HepG2 (cell line): Measurements from ENCODE around the gene ARAP3. TPM values are rescaled to one million over a fixed set of nuclear protein-coding genes. Genes with fewer than 3 reads are reported as not detected.

Experiments used
- BCL6 ChIP-seq: IDR thresholded peaks from 2 replicates; pipeline ENCODE4 v1.6.1; 2016; ENCODE audit warnings: missing genetic modification reagents, missing compliant biosample characterization
- MIER3 ChIP-seq: IDR thresholded peaks from 2 replicates; pipeline ENCODE4 v1.6.1; 2016; ENCODE audit warnings: missing compliant biosample characterization, borderline replicate concordance
- TEAD2 ChIP-seq: sonication (generic); formaldehyde crosslinking; IDR thresholded peaks from 2 replicates; pipeline ENCODE4 v1.9.0; 2021; ENCODE audit warnings: missing genetic modification reagents
- TGIF2 ChIP-seq: IDR thresholded peaks from 2 replicates; pipeline ENCODE4 v1.6.1; 2016; ENCODE audit warnings: control low read depth, missing compliant biosample characterization
- ZNF263 ChIP-seq: sonication (generic); formaldehyde crosslinking; IDR thresholded peaks from 2 replicates; pipeline ENCODE4 v1.4.0; 2020; ENCODE audit warnings: missing genetic modification reagents
- polyA plus RNA-seq, 8 experiments: library from polyadenylated mRNA; depleted of rRNA in 3 of 8; stranded (reverse) in 7 of 8; unstranded in 1 of 8; fragments of >200 nt; fragmentation: Illumina TruSeq in 4 of 8; extraction: Trizol in 4 of 8; gene quantifications; 2 replicates each; pipeline versions ENCODE4 v1.2.1 to v1.2.3, GENCODE V29; 2011 to 2016; ENCODE audit warnings: low read depth in 4 of 8, missing spikeins in 1 of 8, mixed read lengths in 1 of 8; ENCODE audit not compliant: insufficient read depth in 1 of 8
- total RNA-seq, 5 experiments: library from RNA; depleted of rRNA; stranded (reverse); fragments of >200 nt; fragmentation: Illumina TruSeq; extraction: Trizol; gene quantifications; 2 replicates each; pipeline ENCODE4 v1.2.3, GENCODE V29; 2016; ENCODE audit warnings: low read depth in 1 of 5
- TF ChIP-seq, protein P1 (sequence below): IDR thresholded peaks from 2 replicates; pipeline ENCODE4 v1.6.1; 2016; ENCODE audit warnings: low read depth
- TF ChIP-seq, protein P2 (sequence below): sonication (generic); formaldehyde crosslinking; IDR thresholded peaks from 2 replicates; pipeline ENCODE4 v1.4.0; 2020; ENCODE audit warnings: missing genetic modification reagents
- TF ChIP-seq, protein P3 (sequence below): sonication (generic); formaldehyde crosslinking; IDR thresholded peaks from 2 replicates; pipeline ENCODE4 v1.8.1; 2023; ENCODE audit warnings: mild to moderate bottlenecking, missing genetic modification reagents, borderline replicate concordance
- TF ChIP-seq, protein P4 (sequence below): sonication (generic); formaldehyde crosslinking; IDR thresholded peaks from 2 replicates; pipeline ENCODE4 v1.5.1; 2020; ENCODE audit warnings: missing genetic modification reagents, mild to moderate bottlenecking, borderline replicate concordance
- TF ChIP-seq, protein P5 (sequence below), 2 experiments: sonication (generic) in 1 of 2; formaldehyde crosslinking in 1 of 2; IDR thresholded peaks; 2 replicates each; pipeline versions ENCODE4 v1.6.1 to v1.9.0; 2014 to 2022; ENCODE audit warnings: antibody characterized with exemption in 1 of 2, borderline replicate concordance in 1 of 2, inconsistent platforms in 1 of 2, low read depth in 1 of 2, missing genetic modification reagents in 1 of 2
- TF ChIP-seq, protein P6 (sequence below): sonication (generic); formaldehyde crosslinking; IDR thresholded peaks from 2 replicates; pipeline ENCODE4 v1.5.1; 2020; ENCODE audit warnings: missing genetic modification reagents, mild to moderate bottlenecking, borderline replicate concordance

ARAP3 gene
- total and polyA plus RNA-seq, 2 of the 13 experiments (the other 11 are each of a cell fraction or from before 2014, with no cell fraction given), result 0.25 TPM; not detected in 1

DNA sequence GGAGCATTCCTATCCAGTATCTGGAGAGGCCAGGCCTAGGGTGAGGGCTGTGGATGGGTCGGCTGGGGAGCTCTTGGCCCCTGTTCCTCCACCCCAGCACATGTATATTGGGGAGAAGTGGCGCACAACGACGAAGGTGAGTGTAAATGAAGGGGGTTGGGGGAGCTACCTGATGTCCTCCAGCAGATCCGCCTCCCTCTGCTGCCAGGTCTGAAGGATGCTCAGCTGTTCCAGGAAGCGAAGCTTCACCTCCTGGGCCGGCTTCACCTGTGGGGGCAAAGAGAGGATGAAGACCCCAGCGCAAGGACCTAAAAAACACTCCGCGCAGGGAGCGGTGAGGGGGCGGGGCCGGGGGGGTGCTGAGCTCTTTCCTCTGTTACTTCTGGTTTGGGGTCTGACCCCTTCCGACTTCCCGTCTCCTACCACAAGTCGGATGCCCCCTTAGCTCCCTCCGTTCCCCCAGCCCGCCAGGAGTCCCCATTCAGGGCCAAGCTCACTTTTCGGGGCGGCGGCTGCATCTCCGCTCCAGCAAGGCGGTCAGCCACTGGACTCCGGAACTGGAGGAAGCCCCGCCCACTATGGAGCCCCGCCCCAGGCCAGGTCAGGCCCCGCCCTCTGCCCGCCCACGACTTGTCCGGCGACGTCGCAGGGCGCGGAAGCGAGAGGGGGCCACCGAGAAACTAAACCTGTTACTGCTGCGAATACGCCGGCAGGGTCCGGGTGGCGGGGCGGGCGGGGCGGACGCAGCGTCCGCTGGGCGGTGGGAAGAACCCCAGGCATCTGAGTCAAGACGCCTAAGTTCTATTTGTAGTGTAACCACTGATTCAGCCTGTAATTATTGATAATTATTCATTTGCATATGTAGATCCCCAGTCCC lies 30.9 kb downstream of the ARAP3 start, which contains the start of gene FCHSD1 (continued):
- TF ChIP-seq, protein P1, sequence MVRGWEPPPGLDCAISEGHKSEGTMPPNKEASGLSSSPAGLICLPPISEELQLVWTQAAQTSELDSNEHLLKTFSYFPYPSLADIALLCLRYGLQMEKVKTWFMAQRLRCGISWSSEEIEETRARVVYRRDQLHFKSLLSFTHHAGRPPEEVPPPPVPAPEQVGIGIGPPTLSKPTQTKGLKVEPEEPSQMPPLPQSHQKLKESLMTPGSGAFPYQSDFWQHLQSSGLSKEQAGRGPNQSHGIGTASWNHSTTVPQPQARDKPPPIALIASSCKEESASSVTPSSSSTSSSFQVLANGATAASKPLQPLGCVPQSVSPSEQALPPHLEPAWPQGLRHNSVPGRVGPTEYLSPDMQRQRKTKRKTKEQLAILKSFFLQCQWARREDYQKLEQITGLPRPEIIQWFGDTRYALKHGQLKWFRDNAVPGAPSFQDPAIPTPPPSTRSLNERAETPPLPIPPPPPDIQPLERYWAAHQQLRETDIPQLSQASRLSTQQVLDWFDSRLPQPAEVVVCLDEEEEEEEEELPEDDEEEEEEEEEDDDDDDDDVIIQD (CRISPR knock-in tag), result no peak
- TF ChIP-seq TEAD2 (CRISPR knock-in tag), result no peak
- TF ChIP-seq, protein P2, sequence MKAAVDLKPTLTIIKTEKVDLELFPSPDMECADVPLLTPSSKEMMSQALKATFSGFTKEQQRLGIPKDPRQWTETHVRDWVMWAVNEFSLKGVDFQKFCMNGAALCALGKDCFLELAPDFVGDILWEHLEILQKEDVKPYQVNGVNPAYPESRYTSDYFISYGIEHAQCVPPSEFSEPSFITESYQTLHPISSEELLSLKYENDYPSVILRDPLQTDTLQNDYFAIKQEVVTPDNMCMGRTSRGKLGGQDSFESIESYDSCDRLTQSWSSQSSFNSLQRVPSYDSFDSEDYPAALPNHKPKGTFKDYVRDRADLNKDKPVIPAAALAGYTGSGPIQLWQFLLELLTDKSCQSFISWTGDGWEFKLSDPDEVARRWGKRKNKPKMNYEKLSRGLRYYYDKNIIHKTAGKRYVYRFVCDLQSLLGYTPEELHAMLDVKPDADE, result no peak
- TF ChIP-seq, protein P3, sequence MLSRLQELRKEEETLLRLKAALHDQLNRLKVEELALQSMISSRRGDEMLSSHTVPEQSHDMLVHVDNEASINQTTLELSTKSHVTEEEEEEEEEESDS (CRISPR knock-in tag), result no peak
- no peak; the same call in 1 of the 2 replicates for TF ChIP-seq BCL6
- no peak for TF ChIP-seq ZNF263 (CRISPR knock-in tag)
- TF ChIP-seq, protein P4, sequence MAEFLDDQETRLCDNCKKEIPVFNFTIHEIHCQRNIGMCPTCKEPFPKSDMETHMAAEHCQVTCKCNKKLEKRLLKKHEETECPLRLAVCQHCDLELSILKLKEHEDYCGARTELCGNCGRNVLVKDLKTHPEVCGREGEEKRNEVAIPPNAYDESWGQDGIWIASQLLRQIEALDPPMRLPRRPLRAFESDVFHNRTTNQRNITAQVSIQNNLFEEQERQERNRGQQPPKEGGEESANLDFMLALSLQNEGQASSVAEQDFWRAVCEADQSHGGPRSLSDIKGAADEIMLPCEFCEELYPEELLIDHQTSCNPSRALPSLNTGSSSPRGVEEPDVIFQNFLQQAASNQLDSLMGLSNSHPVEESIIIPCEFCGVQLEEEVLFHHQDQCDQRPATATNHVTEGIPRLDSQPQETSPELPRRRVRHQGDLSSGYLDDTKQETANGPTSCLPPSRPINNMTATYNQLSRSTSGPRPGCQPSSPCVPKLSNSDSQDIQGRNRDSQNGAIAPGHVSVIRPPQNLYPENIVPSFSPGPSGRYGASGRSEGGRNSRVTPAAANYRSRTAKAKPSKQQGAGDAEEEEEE, result no peak
- TF ChIP-seq, protein P5, sequence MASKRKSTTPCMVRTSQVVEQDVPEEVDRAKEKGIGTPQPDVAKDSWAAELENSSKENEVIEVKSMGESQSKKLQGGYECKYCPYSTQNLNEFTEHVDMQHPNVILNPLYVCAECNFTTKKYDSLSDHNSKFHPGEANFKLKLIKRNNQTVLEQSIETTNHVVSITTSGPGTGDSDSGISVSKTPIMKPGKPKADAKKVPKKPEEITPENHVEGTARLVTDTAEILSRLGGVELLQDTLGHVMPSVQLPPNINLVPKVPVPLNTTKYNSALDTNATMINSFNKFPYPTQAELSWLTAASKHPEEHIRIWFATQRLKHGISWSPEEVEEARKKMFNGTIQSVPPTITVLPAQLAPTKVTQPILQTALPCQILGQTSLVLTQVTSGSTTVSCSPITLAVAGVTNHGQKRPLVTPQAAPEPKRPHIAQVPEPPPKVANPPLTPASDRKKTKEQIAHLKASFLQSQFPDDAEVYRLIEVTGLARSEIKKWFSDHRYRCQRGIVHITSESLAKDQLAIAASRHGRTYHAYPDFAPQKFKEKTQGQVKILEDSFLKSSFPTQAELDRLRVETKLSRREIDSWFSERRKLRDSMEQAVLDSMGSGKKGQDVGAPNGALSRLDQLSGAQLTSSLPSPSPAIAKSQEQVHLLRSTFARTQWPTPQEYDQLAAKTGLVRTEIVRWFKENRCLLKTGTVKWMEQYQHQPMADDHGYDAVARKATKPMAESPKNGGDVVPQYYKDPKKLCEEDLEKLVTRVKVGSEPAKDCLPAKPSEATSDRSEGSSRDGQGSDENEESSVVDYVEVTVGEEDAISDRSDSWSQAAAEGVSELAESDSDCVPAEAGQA (IDR thresholded peaks at IDR 0.05; ENCODE audit: low read depth), result no peak
- TF ChIP-seq, protein P5 (CRISPR knock-in tag; IDR thresholded peaks at IDR 0.05; ENCODE audit: borderline replicate concordance), result no peak
- TF ChIP-seq MIER3 (CRISPR knock-in tag), result no peak
- TF ChIP-seq TGIF2 (CRISPR knock-in tag), result no peak
- TF ChIP-seq, protein P6, sequence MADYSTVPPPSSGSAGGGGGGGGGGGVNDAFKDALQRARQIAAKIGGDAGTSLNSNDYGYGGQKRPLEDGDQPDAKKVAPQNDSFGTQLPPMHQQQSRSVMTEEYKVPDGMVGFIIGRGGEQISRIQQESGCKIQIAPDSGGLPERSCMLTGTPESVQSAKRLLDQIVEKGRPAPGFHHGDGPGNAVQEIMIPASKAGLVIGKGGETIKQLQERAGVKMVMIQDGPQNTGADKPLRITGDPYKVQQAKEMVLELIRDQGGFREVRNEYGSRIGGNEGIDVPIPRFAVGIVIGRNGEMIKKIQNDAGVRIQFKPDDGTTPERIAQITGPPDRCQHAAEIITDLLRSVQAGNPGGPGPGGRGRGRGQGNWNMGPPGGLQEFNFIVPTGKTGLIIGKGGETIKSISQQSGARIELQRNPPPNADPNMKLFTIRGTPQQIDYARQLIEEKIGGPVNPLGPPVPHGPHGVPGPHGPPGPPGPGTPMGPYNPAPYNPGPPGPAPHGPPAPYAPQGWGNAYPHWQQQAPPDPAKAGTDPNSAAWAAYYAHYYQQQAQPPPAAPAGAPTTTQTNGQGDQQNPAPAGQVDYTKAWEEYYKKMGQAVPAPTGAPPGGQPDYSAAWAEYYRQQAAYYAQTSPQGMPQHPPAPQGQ (CRISPR knock-in tag), result no peak
